Measurements from ENCODE around the gene BIRC5.

GRCh38 chr17:78184868-78185267 is 29.2 kb upstream of the BIRC5 start:
- TF ChIP-seq CTCF (IDR thresholded peaks at IDR 0.05) (no peak), POLR2A (IDR thresholded peaks at IDR 0.05) (no peak)

Measured in testis (tissue), 2 donors.